Measurements from ENCODE around the gene RERE.

RERE gene

DNA sequence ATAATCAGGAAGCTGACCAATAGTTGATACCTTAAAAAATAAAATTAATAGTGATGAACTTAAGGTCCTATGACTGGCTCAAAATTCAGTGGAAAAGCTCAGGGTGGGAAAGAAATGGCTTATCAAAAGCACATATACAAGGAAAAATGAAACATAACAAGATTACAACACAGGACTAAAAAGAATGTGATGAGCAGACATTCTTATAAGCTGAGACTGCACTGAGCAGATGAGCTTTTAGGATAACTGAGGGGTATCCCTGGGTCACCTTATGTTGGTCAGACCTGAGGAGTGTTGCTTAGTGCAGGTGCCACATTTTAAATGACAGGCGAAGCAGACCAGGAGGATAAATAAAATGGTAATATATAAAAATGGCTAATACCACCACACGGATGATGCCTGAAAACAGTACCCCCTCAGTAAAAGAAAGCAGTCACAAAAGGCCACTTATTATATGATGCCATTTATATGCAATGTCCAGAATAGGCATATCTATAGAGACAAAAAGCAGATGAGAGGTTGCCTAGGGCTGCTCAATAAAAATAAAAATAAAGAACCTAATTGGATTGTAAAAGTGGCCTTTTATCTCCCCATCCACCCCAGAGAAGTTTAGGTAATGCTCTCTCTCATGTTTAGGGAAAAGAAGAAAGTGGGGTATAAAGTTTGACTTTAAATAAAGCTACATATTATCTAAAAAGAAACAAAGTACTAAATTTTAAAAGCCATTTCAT, 335.6 kb downstream of the RERE start:
- CTCF ChIA-PET: interaction anchor here (0.6 to 0.9 kb wide), 2 partner anchors 13 to 71 kb away, joined by 3 read pairs; no protein-coding TSS in a partner anchor
- TF ChIP-seq L3MBTL2 (conservative IDR thresholded peaks at IDR 0.05) (no peak), BHLHE40 (IDR thresholded peaks at IDR 0.05; ENCODE audit: borderline replicate concordance) (no peak), FOXK2 (IDR thresholded peaks at IDR 0.05) (no peak), FOXA1 (IDR thresholded peaks at IDR 0.05) (no peak), NFRKB (IDR thresholded peaks at IDR 0.05) (no peak), SUZ12 (IDR thresholded peaks at IDR 0.05) (no peak)
- TF ChIP-seq, protein P1, sequence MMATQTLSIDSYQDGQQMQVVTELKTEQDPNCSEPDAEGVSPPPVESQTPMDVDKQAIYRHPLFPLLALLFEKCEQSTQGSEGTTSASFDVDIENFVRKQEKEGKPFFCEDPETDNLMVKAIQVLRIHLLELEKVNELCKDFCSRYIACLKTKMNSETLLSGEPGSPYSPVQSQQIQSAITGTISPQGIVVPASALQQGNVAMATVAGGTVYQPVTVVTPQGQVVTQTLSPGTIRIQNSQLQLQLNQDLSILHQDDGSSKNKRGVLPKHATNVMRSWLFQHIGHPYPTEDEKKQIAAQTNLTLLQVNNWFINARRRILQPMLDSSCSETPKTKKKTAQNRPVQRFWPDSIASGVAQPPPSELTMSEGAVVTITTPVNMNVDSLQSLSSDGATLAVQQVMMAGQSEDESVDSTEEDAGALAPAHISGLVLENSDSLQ (IDR thresholded peaks at IDR 0.05): no peak
- POLR2A ChIA-PET: no interaction called here
- no peak for DNase-seq (ENCODE audit: extremely low spot score)

- ChIA-PET CTCF (no interaction called here), POLR2A (no interaction called here)
- no peak for TF ChIP-seq L3MBTL2 (conservative IDR thresholded peaks at IDR 0.05)
- no peak for TF ChIP-seq HDGF (IDR thresholded peaks at IDR 0.05; ENCODE audit: borderline replicate concordance)
- TF ChIP-seq SP1 (IDR thresholded peaks at IDR 0.05): no peak
- TF ChIP-seq FOXM1 (IDR thresholded peaks at IDR 0.05; ENCODE audit: borderline replicate concordance): no peak
- no peak for TF ChIP-seq FOXK2 (IDR thresholded peaks at IDR 0.05)
- TF ChIP-seq ELF4 (IDR thresholded peaks at IDR 0.05): no peak
- no peak for TF ChIP-seq BHLHE40 (IDR thresholded peaks at IDR 0.05; ENCODE audit: borderline replicate concordance)
- no peak for TF ChIP-seq LEF1 (IDR thresholded peaks at IDR 0.05; ENCODE audit: borderline replicate concordance)
- TF ChIP-seq, protein P1 (IDR thresholded peaks at IDR 0.05): no peak
- no peak for TF ChIP-seq TARDBP (IDR thresholded peaks at IDR 0.05)
- TF ChIP-seq ARNT (IDR thresholded peaks at IDR 0.05): no peak
- DNase-seq (ENCODE audit: extremely low spot score): no peak
These were observed 338.9 kb downstream of the RERE start for GRCh38 chr1:8478566-8478965.

DNA sequence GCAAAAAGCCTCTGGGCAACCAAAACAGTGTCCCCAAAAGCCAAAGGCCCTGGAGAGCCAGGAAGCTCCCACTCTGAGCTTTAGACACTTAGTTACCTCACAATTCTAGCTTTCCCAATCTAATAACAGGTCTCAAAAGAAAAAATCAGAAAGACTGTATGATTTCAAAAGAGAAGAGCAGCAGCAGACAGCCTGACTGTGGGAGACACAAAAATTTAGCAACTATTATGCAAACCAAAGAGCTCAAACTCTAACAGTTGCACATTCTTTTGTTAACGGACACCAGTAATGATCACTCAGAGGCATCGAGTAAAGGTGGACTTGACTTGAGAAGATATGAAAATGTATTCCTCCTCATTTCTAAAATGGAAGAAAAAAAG, 339.5 kb downstream of the RERE start:
- no peak for DNase-seq (ENCODE audit: extremely low spot score)
- ChIA-PET POLR2A (no interaction called here), CTCF (interaction anchor here (0.9 kb wide), 1 partner anchor 25 kb away, joined by 4 read pairs; no protein-coding TSS in a partner anchor)
- no peak for TF ChIP-seq FOXA1 (IDR thresholded peaks at IDR 0.05)
- no peak for TF ChIP-seq ELF4 (IDR thresholded peaks at IDR 0.05)
- no peak for TF ChIP-seq ARNT (IDR thresholded peaks at IDR 0.05)
- no peak for TF ChIP-seq L3MBTL2 (conservative IDR thresholded peaks at IDR 0.05)
- TF ChIP-seq NFRKB (IDR thresholded peaks at IDR 0.05): no peak
- no peak for TF ChIP-seq SUZ12 (IDR thresholded peaks at IDR 0.05)
- TF ChIP-seq CTBP1 (IDR thresholded peaks at IDR 0.05; ENCODE audit: borderline replicate concordance): no peak
- no peak for TF ChIP-seq TARDBP (IDR thresholded peaks at IDR 0.05)
- TF ChIP-seq BHLHE40 (IDR thresholded peaks at IDR 0.05; ENCODE audit: borderline replicate concordance): no peak
- no peak for TF ChIP-seq SP1 (IDR thresholded peaks at IDR 0.05)
- no peak for TF ChIP-seq HDGF (IDR thresholded peaks at IDR 0.05; ENCODE audit: borderline replicate concordance)
- TF ChIP-seq, protein P1 (IDR thresholded peaks at IDR 0.05): no peak
- TF ChIP-seq LEF1 (IDR thresholded peaks at IDR 0.05; ENCODE audit: borderline replicate concordance): no peak
- no peak for TF ChIP-seq FOXK2 (IDR thresholded peaks at IDR 0.05)
- no peak for TF ChIP-seq ZNF384 (IDR thresholded peaks at IDR 0.05)
- TF ChIP-seq FOXM1 (IDR thresholded peaks at IDR 0.05; ENCODE audit: borderline replicate concordance): no peak

DNA sequence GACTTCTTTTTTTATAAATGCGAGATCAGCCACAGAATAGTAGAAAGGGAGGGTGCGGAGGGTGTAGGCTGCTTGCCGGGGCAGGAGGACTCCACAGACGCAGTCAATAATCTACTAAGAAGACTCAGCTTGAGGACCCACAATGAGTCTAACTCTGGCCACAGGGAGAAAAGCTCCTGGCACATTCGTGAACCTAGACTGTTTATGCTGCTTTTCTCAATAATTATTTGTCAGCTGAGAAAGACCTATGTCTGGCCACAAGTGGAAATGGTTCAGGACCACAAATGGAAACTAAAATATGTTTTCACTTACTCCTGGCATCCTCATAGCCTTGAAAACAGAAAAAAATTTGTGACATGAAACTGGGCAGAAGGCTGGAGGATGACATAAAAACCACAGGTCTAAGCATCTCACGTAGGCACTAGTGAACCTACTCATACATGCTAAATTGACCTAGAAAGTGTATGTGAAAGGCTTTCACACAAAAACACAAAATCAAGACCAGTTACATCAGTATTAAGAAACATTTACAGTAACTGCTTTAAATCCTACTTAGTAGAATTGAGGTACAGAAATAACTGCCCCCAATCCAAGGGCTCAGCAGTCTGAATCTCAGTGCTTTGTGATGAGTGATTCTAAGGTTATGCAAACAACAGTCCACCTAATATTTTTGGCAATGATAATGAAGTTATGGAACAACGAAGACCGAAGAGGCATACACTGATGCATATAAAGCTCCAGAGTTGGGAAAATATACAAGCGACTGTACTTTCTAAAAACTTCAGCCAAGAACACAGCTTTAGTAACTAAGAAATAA, 340.1 kb downstream of the RERE start:
- CTCF ChIA-PET: interaction anchor here (0.6 to 0.9 kb wide), 2 partner anchors 24 to 471 kb away, joined by 3 to 4 read pairs; no protein-coding TSS in a partner anchor
- TF ChIP-seq LEF1 (IDR thresholded peaks at IDR 0.05; ENCODE audit: borderline replicate concordance) (no peak), NFRKB (IDR thresholded peaks at IDR 0.05) (no peak), BHLHE40 (IDR thresholded peaks at IDR 0.05; ENCODE audit: borderline replicate concordance) (no peak), TARDBP (IDR thresholded peaks at IDR 0.05) (no peak), FOXK2 (IDR thresholded peaks at IDR 0.05) (no peak), ARNT (IDR thresholded peaks at IDR 0.05) (no peak), ELF4 (IDR thresholded peaks at IDR 0.05) (no peak), CTBP1 (IDR thresholded peaks at IDR 0.05; ENCODE audit: borderline replicate concordance) (no peak), L3MBTL2 (conservative IDR thresholded peaks at IDR 0.05) (no peak), SUZ12 (IDR thresholded peaks at IDR 0.05) (no peak), ZNF384 (IDR thresholded peaks at IDR 0.05) (no peak), FOXA1 (IDR thresholded peaks at IDR 0.05) (no peak), HDGF (IDR thresholded peaks at IDR 0.05; ENCODE audit: borderline replicate concordance) (no peak), FOXM1 (IDR thresholded peaks at IDR 0.05; ENCODE audit: borderline replicate concordance) (no peak), SP1 (IDR thresholded peaks at IDR 0.05) (no peak)
- TF ChIP-seq, protein P1 (IDR thresholded peaks at IDR 0.05): no peak
- no peak for DNase-seq (ENCODE audit: extremely low spot score)
- POLR2A ChIA-PET: no interaction called here

DNA sequence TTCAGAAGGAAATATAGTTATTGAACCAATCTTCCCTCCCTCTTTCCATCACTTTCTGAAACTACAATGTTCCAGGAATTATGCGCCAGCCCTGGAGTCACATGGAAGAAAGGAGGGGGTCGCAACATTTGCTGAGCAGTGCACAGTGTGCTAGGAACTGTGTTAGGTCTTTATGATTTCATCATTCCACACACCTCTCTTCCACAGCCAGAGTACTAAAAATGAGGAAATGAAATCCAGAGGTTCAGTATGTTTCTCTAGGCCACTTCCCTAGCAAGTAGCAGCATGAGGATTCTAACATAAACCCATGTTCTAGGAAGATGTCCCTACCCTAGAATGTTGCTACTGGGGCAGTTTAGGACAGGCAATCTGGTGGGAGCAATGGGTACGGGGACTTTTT, 341.4 kb downstream of the RERE start:
- CTCF ChIA-PET: no interaction called here

More for the DNA sequence above, 341.4 kb downstream of the RERE start:
- TF ChIP-seq FOXA1 (IDR thresholded peaks at IDR 0.05): no peak
- TF ChIP-seq HDGF (IDR thresholded peaks at IDR 0.05; ENCODE audit: borderline replicate concordance): no peak
- TF ChIP-seq, protein P1 (IDR thresholded peaks at IDR 0.05): no peak
- TF ChIP-seq FOXK2 (IDR thresholded peaks at IDR 0.05): no peak
- no peak for TF ChIP-seq ZNF384 (IDR thresholded peaks at IDR 0.05)
- TF ChIP-seq TARDBP (IDR thresholded peaks at IDR 0.05): no peak
- TF ChIP-seq ELF4 (IDR thresholded peaks at IDR 0.05): no peak
- TF ChIP-seq BHLHE40 (IDR thresholded peaks at IDR 0.05; ENCODE audit: borderline replicate concordance): no peak
- no peak for TF ChIP-seq NFRKB (IDR thresholded peaks at IDR 0.05)
- TF ChIP-seq CTBP1 (IDR thresholded peaks at IDR 0.05; ENCODE audit: borderline replicate concordance): no peak
- TF ChIP-seq LEF1 (IDR thresholded peaks at IDR 0.05; ENCODE audit: borderline replicate concordance): no peak
- no peak for TF ChIP-seq FOXM1 (IDR thresholded peaks at IDR 0.05; ENCODE audit: borderline replicate concordance)
- TF ChIP-seq L3MBTL2 (conservative IDR thresholded peaks at IDR 0.05): no peak
- DNase-seq (ENCODE audit: extremely low spot score): no peak
- POLR2A ChIA-PET: no interaction called here
